HG02763 (cell line): ENCODE measurements around the gene USP20.
"Not testable (repeated sequence)": the region's sequence is repeated elsewhere in the genome, so short reads cannot be mapped to it uniquely, and the experiment has no call there.

ENCODE experiments used
- ATAC-seq: cut with Tn5 transposase; IDR thresholded peaks from one replicate; pipeline ENCODE4 v1.9.1; 2021; ENCODE audit warnings: mild to moderate bottlenecking, moderate library complexity; ENCODE audit not compliant: unreplicated experiment

Gene USP20

DNA sequence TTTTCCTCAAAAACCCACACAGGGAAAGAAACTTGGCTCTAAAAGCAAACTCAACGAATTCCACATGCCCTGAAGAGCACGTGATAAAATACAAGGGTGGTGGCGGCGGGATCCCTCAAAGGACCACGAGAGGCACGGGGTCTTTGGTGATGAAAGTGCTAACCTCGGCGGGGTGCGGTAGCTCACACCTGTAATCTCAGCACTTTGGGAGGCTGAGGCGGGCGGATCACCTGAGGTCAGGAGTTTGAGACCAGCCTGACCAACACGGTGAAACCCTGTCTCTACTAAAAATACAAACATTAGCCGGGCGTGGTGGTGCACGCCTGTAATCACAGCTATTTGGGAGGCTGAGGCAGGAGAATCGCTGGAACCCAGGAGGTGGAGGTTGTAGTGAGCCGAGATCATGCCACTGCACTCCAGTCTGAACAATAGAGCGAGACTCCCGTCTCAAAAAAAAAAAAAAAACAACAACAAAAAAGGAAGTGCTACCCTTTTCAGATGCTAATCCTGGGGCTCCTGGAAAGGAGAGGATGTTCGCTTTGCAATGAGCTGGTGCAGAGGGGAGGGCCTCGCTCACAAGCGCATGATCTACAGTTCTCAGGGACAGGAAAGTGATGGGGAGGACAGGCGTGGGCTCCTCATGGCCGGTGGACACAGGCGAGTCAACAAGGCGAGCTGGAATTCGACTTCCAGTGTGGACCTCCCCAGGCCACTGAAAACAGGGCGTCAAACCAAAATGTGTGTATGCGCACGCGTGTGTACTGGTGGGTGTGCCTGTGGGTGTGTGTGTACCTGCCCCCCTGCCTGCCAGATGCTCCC is 54.1 kb downstream of the USP20 start:
- ATAC-seq: no peak

DNA sequence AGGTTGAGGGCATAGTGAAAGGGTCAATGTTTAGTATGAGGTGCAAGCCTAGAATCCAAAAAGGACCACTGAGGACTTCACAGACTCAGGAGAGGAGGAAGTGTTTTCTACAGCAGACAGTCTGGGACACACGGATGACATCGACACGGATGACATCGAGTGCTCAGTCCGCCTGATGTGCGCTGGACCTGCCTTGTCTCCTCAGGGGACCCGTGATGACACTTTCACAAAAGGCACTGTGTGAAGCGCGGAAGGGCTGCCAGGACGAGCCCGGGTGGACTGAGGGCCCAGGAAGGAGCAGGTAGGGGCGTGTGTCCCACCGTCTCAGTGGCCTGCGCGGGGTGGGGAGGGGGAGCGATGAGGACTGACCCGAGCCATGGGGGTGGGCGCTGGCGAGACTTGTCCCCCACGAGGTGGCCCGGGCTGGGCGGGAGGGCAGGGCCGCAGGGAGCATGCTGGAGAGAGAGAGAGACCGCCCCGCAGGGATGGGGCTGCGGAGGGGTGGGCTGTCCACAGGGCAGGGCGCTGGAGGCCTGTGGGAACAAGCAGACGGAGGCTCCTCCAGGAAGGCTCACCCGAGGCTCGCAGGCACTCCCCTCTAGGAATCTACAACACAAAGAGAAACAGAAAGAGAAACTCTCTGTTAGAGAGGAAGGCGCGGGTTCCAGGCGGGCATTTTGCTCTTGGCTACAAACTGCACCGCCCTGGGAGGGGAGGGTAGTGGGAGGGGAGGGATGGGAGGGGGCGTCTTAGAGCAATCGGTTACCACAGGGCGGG is 54.9 kb downstream of the USP20 start:
- ATAC-seq: no peak

DNA sequence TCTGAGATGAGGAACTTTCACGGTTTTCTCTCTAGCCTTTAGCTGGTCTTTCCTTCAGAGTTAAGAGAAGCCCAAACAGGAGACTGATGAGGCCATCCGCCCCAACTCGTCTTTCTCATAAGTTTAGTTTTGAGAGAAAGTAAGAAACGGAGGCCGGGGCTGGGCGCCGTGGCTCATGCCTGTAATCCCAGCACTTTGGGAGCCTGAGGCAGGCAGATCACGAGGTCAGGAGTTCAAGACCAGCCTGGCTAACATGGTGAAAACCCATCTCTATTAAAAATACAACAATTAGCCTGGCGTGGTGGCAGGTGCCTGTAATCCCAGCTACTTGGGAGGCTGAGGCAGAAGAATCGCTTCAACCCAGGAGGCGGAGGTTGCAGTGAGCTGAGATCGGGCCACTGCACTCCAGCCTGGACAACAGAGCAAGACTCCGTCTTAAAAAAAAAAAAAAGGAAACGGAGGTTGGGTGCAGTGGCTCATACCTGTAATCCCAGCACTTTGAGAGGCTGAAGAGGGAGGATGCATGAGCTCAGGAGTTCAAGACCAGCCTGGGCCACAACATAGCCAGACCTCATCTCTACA is 55.6 kb downstream of the USP20 start:
- not testable (repeated sequence) for ATAC-seq

DNA sequence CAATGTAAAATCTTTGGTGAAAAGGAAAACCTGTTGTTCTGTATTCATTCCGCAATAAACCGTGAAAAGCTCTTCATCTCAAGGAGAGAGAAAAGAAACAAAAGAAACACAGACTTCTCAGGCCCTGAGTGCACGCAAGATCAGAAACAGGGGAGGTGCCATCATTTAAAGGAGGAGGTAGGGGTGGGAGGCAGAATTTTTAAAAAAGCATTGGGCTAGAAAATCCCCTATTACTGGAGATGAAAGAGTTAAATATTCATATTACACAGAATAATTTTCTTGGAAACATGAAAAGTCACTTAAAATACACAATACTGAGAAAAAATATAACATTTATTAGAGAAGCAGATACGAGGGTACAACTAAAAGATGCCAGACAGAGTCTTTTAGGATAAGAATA is 56.3 kb downstream of the USP20 start:
- no peak for ATAC-seq

DNA sequence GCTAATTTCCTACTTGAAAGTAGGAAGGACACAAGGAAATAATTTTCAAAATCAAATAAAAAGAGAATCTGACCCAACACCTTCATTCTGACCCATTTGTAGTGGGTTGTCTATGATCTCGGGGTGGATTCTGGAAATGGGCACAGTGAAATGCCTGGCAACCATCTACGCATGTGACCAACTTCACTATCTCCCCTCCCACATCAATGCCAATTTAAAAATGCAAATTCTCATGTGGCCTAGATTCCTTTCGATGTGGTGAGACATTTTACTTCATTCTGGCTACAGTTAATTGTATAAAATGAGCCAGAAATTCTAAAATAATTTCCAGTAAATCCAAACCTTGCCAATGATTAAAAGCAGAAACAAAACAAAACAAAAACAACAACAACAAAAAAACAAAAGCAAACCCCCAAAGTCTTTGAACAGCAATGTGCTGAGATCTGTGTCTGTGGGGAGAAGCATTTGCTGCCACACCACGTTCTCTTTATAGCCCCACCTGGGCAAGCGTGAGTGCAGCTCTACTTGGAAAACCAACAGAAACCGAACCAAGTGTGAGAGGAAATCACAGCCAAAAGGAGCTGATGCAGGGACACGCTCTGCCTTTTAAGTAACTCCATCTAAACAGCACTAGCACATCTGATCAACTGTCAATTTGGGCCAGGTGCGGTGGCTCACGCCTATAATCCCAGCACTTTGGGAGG is 59.0 kb downstream of the USP20 start:
- ATAC-seq: no peak

DNA sequence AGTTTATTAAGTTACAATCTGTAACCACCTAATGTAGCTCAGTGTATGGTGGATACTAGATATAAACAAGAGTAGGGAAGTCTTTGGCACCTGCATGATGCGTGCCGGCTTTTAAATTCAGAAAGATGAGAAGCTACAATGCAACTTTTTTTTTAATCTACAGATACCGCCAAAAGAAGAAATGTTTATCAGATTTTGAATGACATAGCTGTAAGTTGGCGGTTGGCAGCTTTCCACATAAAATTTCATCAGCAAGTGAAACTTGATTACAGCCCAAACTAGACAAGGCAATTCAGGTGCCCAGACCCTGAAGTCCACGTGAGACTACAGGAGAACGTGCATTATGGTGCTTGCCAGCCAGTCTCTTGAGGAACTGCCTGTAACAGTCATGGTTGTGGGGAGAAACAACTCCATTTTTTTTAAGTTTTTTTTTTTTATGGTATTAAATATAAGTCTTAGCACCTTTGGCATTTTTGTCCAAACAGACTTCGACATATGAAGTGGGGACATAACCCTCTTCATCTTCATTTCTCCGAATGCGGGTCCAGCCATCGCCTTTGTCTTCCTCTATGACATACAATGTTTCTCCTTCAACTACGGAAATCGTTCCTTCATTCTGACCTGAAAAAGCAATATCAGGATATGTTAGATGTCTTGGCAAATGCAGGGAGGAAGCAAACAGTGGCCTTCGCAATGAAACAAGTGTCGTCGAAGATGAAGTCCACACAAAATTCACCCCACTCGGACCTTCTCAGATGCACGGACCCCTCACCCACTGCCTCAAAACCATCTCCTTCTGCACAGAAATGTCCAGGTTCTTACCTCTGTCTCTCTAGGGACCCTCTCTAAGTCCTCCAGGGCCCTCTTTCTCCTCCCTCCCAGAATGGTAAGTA is 60.4 kb downstream of the USP20 start:
- ATAC-seq: no peak

DNA sequence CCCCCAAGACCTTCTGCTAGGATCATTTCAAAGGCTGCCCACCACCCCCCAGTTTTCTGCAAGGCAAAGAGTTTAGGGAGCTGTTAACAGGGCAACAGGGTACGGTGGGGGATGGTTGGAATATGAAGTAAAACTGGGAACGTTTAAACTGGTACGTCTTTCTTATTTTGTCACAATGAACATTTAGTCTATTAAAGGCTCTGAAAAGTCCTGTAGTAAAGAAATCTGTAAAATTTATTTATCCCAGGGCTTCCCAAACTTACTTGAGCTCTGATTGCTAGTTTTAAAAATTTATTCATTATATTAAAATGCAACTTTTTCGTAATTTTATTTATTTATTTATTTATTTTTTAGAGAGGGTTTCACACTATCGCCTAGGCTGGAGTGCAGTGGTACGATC is 62.0 kb downstream of the USP20 start:
- no peak for ATAC-seq

DNA sequence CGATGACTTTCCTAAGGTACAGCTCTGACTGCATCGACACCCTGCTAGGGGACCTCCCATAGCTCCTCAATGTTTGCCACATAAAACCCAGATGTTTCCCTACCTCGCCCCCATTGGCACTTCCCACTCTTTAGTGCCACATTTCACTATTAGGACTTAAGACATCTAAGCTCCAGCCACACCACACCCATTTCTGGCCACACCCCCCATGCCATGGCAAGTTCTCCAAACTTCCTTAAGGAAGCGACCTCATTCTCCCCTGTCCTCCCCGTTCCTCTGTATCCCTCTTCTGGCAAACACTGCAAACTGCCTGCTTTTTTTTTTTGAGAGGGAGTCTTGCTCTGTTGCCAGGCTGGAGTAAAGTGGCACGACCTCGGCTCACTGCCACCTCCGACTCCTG is 62.9 kb downstream of the USP20 start:
- ATAC-seq: no peak

DNA sequence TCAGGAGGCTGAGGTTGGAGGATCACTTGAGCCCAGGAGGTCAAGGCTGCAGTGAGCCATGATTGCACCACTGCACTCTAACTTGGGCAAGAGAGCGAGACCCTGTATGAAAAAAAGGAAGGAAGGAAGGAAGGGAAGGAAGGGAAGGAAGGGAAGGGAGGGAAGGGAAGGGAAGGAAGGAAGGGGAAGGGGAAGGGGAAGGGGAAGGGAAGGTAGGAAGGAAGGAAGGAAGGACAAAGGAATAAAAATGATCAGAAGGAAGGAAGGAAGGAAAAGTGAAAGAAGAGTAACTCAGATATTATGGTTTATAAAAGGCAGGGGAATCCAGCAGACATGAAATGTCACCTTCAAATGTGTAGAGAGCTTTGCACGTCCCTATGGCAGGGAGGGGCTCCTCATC is 64.4 kb downstream of the USP20 start:
- ATAC-seq: no peak

DNA sequence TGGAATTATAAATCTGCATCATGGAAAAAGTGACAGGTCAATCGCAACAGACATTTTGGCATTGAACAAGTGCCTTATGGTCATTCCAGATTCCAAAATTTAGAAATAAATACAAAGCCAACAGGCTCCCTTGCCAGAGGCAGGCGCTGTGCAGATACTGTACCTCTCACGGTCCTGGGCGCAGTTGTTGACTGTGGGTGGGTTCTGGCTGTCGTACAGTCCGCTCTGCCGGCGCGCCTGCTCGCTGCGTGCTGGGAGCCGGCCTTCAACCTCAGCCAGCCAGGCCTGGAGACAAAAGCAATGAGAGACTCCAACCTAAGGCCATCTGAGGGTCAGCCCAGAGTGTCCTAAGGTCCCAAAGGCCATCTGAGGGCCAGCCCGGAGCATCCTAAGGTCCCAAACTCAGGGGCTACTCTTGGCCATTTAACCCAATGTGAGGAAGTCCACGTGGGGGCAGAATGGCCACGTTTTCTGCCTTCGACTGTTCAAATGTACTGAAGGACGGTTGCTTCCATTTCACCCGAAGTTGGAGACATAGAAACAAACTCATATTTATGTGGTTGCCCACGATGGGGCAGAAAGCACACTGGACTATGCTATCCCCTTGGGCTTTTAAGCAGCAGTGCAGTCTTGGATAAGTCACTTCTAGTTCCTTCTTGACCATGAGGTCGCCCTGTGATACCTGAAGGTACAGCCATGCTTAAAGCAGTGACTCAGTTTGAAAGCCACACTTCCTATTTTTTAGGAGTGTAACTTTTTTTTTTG is 65.2 kb downstream of the USP20 start:
- ATAC-seq: peak; percentile 70

DNA sequence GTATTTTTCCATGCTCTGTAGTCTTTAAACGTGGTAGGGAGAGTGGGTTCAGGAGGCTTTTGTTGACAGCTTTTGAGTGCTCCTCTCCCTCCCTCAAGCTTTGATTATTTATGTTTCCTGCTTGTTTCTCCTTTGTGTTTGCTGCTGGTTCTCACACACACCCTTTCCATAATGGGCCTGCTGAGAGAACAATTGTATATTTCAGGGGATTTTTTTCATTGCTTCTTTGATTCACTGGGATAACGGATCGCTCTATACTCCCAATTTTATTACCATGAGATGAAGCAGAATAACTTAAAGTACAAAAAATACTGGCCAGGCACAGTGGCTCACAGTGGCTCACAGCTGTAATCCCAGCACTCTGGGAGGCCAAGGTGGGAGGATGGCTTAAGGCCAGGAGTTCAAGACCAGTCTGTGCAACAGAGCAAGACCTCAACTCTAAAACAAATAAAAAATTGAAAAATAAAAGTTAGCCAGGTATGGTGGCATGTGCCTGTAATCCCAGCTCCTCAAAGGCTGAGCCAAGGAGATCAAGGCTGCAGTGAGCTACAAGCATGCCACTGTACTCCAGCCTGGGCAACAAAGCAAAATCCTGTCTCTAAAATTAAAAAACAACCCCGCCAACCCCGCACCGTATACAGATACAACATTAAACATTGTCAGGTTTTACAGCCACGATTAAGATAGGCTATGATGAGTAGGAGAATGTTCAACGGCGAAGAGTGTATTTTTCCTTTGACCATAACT is 66.9 kb downstream of the USP20 start:
- no peak for ATAC-seq

DNA sequence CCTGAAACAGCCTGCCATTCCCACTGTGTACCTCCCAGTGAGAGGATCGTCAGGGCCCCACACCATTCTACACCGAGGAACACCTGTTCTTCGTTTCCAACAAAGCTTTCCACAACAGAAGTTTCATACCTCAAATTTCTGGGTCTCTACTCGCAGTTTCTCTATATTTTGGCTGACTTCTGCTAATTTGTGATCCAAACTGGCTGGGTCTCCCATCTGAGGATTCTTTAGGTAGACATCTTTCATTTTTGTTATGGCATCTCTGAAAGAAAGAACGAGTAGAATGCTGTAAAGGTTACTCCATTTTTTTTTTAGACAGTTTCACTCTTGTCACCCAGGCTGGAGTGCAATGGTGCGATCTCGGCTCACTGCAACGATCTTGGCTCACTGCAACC is 67.5 kb downstream of the USP20 start:
- no peak for ATAC-seq

DNA sequence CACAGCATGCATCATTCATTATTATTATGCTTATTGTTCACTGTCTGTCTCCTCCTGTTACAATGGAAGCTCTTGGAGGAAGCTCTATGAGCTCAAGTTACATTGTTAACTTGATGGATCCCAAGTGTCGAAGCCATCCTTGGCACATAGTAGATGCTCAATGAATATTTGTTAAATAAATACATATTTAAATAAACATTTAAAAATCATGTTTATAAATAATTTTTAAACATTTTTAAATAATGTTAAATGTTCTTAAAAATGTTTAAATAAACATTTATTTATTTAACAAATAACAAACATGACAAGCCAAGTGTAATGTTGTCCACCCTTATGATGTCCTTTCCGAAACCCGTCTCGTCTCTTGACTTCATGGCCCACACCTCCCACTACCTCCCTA is 69.5 kb downstream of the USP20 start:
- ATAC-seq: no peak

DNA sequence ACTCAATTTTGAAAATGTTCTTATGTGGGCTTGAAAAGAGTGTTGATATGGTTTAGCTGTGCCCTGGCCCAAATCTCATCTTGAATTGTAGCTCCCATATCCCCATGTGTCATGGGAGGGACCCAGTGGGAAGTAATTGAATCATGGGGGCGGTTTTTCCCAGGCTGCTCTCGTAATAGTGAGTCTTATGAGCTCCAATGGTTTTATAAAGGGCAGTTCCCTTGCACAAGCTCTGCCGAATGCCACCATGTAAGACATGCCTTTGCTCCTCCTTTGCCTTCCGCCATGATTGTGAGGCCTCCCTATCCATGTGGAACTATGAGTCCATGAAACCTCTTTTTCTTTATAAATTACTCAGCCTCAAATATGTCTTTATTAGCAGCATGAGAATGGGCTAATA is 71.0 kb downstream of the USP20 start:
- no peak for ATAC-seq

DNA sequence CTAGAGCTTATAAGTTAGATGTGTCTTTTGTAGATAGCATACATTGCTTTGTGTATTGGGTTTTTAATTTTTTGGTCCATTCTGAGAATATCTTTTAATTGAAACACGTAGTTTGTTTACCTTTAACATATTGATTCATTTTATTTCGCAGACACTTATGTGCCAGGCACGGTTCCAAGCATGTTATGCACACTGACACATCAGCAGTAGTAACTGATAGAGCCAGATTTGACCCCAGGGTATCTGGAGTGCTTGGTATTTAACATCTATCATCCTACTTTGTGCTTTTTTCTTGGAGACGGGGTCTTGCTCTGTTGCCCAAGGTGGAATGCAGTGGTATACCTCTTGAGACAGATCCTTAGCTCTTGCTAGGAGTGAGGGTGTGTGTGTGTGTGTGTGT is 71.9 kb downstream of the USP20 start:
- ATAC-seq: no peak

DNA sequence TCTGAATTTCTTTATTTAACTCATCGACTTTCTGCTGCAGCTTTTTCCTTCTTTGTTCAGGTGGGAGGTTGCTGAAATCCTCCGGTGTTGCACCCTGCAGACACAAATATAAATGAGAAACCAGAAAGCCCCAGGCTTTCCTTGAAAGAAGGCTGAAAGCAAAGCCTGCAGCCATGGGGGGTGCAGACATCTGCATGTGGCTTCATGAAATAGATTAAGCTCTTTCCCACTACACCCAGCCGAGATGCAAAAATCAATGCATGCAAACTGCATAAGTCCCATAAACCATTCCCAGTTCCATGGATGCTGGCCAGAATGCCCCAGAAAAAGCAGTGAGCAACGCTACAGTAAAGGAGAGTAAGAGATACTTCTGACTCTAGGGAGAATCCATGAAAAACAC is 73.6 kb downstream of the USP20 start:
- no peak for ATAC-seq

DNA sequence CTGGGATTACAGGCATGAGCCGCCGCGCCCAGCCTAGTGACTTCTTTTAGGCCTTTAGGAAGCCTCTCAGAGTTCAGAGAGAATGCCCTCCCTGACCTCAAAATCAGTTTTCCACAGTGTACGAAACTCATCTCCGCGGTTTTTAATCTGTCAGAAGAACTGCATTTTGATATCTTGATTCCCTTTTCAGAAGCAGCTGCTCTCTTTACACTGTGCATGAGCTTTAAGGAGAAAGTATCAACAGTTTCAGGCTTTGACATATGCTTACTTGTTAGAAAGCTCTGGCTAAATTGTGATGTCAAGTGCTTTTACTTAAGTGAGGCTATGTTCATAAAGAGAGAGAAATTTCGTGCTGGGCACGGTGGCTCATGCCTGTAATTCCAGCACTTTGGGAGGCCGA is 74.6 kb downstream of the USP20 start:
- ATAC-seq: no peak

DNA sequence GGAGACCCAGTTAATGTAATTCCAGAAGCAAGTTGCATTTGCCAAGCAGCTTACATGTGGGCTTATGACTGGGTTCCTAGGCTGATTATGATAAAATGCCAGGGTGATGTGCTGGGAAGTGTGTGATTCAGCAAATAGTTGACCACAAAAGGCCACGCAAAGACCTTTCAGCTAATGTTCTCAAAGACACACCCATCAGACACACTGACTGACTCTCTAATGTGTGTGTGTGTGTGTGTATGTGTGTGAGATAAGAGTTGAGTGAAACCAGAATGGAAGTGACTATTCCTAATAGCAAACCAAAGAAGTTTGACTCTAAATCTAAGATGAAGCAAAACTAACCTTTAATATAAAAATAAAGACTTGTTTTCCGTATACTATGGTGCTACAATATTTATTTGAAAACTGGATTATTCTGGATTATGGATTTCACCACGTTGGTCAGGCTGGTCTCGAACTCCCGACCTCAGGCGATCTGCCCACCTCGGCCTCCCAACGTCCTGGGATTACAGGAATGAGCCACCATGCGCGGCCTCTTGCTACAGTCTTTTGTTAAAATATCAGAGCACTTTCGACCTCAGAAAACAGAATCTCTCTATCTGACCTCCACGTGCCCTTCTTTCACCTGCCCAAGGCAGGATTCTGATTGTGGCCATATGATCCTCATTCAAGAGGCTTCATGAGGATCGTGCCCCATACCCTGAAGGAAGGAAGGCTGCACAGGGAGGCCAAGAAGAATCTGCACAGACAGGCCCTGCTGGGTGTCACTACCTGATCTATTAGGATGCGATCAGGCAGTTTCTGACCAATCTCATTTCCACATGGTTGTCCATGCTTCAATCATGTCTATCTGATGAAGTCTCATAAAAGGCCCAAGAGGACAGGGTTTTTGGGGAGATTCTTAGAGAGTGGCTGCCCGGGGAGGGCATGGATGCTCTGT is 75.6 kb downstream of the USP20 start:
- ATAC-seq: no peak
